ENCODE data around the gene HSPA12A. TPM values are rescaled to one million over a fixed set of nuclear protein-coding genes. Genes with fewer than 3 reads are reported as not detected.

Gene HSPA12A
- total RNA-seq, 1 donor from 2014 or later, result 2.7 TPM

- ATAC-seq (no peak), DNase-seq (ENCODE audit: low spot score) (no peak)
These were observed 5.0 kb upstream of the HSPA12A start for GRCh38 chr10:116747325-116747724.

- ATAC-seq, result no peak
- DNase-seq (ENCODE audit: low spot score), result no peak
These were observed 2.5 kb upstream of the HSPA12A start for GRCh38 chr10:116744885-116745284.

GRCh38 chr10:116744163-116744753 lies 1.9 kb upstream of the HSPA12A start:
- no peak for DNase-seq (ENCODE audit: low spot score)
- ATAC-seq, result no peak

- DNase-seq (ENCODE audit: low spot score) (no peak), ATAC-seq (no peak)
These were observed 1.1 kb upstream of the HSPA12A start for GRCh38 chr10:116743266-116744064.

- DNase-seq (ENCODE audit: low spot score) (no peak), ATAC-seq (peak; percentile 7)
These were observed 695 bp downstream of the HSPA12A start for GRCh38 chr10:116741391-116742351.

GRCh38 chr10:116740971-116741370 lies 1.4 kb downstream of the HSPA12A start:
- DNase-seq (ENCODE audit: low spot score), result no peak
- no peak for ATAC-seq

GRCh38 chr10:116738339-116738738 lies 4.0 kb downstream of the HSPA12A start:
- no peak for DNase-seq (ENCODE audit: low spot score)

GRCh38 chr10:116737627-116738327 lies 4.6 kb downstream of the HSPA12A start:
- DNase-seq (ENCODE audit: low spot score), result no peak

More at GRCh38 chr10:116738339-116738738, 4.0 kb downstream of the HSPA12A start:
- no peak for ATAC-seq

GRCh38 chr10:116733566-116733965 lies 8.8 kb downstream of the HSPA12A start:
- no peak for DNase-seq (ENCODE audit: low spot score)
- no peak for ATAC-seq

More at GRCh38 chr10:116737627-116738327, 4.6 kb downstream of the HSPA12A start:
- no peak for ATAC-seq

- DNase-seq (ENCODE audit: low spot score) (no peak), ATAC-seq (no peak)
These were observed 9.8 kb downstream of the HSPA12A start for GRCh38 chr10:116732573-116732972.

GRCh38 chr10:116730464-116731260 lies 11.7 kb downstream of the HSPA12A start:
- DNase-seq (ENCODE audit: low spot score) (no peak), ATAC-seq (no peak)

GRCh38 chr10:116729243-116729642 lies 13.1 kb downstream of the HSPA12A start:
- DNase-seq (ENCODE audit: low spot score) (no peak), ATAC-seq (no peak)

GRCh38 chr10:116728526-116729096 lies 13.8 kb downstream of the HSPA12A start:
- no peak for DNase-seq (ENCODE audit: low spot score)
- no peak for ATAC-seq

- DNase-seq (ENCODE audit: low spot score) (no peak), ATAC-seq (no peak)
These were observed 18.7 kb downstream of the HSPA12A start for GRCh38 chr10:116723428-116724281.

GRCh38 chr10:116722736-116723427 lies 19.5 kb downstream of the HSPA12A start:
- ATAC-seq, result no peak
- no peak for DNase-seq (ENCODE audit: low spot score)

GRCh38 chr10:116721547-116722392 lies 20.6 kb downstream of the HSPA12A start:
- ATAC-seq (no peak), DNase-seq (ENCODE audit: low spot score) (no peak)

Measured in left lobe of liver (tissue), 2 donors.